GM19455 (cell line): ENCODE results near the gene IQSEC2.

Experiments used
- ATAC-seq: cut with Tn5 transposase; IDR thresholded peaks from one replicate; pipeline ENCODE4 v1.9.1; 2021; ENCODE audit not compliant: unreplicated experiment

Gene IQSEC2

GRCh38 chrX:53281321-53281822, at the start of gene IQSEC2:
TSS of gene IQSEC2 (minus strand) at chrX:53281584.
- no peak for ATAC-seq

GRCh38 chrX:53330331-53330730, 48.9 kb upstream of the IQSEC2 start:
- no peak for ATAC-seq

GRCh38 chrX:53324803-53325202, 43.4 kb upstream of the IQSEC2 start:
- no peak for ATAC-seq

- no peak for ATAC-seq
These were observed 42.7 kb upstream of the IQSEC2 start for GRCh38 chrX:53324085-53324484.

GRCh38 chrX:53323196-53323595, 41.8 kb upstream of the IQSEC2 start:
- no peak for ATAC-seq

- ATAC-seq: no peak
These were observed 40.6 kb upstream of the IQSEC2 start for GRCh38 chrX:53321943-53322497.

GRCh38 chrX:53321230-53321942, 40.0 kb upstream of the IQSEC2 start:
- ATAC-seq: no peak

- ATAC-seq: no peak
These were observed 39.3 kb upstream of the IQSEC2 start for GRCh38 chrX:53320543-53321229.

GRCh38 chrX:53319614-53320542, 38.5 kb upstream of the IQSEC2 start:
- no peak for ATAC-seq

- no peak for ATAC-seq
These were observed 37.5 kb upstream of the IQSEC2 start for GRCh38 chrX:53318766-53319353.

- no peak for ATAC-seq
These were observed 36.1 kb upstream of the IQSEC2 start for GRCh38 chrX:53317365-53318069.

GRCh38 chrX:53316860-53317237, 35.5 kb upstream of the IQSEC2 start:
- no peak for ATAC-seq

GRCh38 chrX:53316111-53316859, 34.9 kb upstream of the IQSEC2 start:
- ATAC-seq: no peak

GRCh38 chrX:53313728-53314105, 32.3 kb upstream of the IQSEC2 start:
- no peak for ATAC-seq

- no peak for ATAC-seq
These were observed 31.8 kb upstream of the IQSEC2 start for GRCh38 chrX:53312946-53313727.

GRCh38 chrX:53309837-53310236, 28.5 kb upstream of the IQSEC2 start:
- no peak for ATAC-seq

- no peak for ATAC-seq
These were observed 27.5 kb upstream of the IQSEC2 start for GRCh38 chrX:53308836-53309235.
